Breast epithelium (tissue), 4 donors: Measurements from ENCODE around the gene USP21. TPM values are rescaled to one million over a fixed set of nuclear protein-coding genes. Genes with fewer than 3 reads are reported as not detected.
A peak's percentile ranks its signal among the peaks of the same experiment; 100 is the strongest.

Source experiments
- DNase-seq, 2 donors: peaks; one replicate each; pipeline ENCODE4 v3.0.0-alpha.2; 2019; ENCODE audit warnings: low spot score in 2 of 2
- H3K27ac ChIP-seq, 2 donors: fragments of 200-600 bp; sonication (generic) in 1 of 2; one replicate each; pipeline ENCODE4 v1.5.1; 2016 to 2019; ENCODE audit warnings: mild to moderate bottlenecking in 1 of 2
- H3K27me3 ChIP-seq, 2 donors: fragments of 200-600 bp; sonication (generic) in 1 of 2; one replicate each; pipeline versions ENCODE4 v1.5.1 to v1.6.0; 2017 to 2019; ENCODE audit warnings: control low read depth in 1 of 2, mild to moderate bottlenecking in 1 of 2
- H3K36me3 ChIP-seq: fragments of 200-600 bp; one replicate; pipeline ENCODE4 v1.5.1; 2019
- H3K4me1 ChIP-seq, 2 donors: fragments of 200-600 bp; sonication (generic); one replicate each; pipeline ENCODE4 v1.5.1; 2016 to 2019; ENCODE audit warnings: control low read depth in 1 of 2
- H3K4me3 ChIP-seq, 3 donors: fragments of 200-600 bp; sonication (generic); 1 replicate in 2 of 3; 2 replicates in 1 of 3; pipeline ENCODE4 v1.5.1; 2016 to 2019; ENCODE audit warnings: mild to moderate bottlenecking in 3 of 3, moderate library complexity in 2 of 3
- H3K9me3 ChIP-seq, 2 donors: fragments of 200-600 bp; sonication (generic) in 1 of 2; one replicate each; pipeline ENCODE4 v1.5.1; 2016 to 2019; ENCODE audit warnings: control low read depth in 1 of 2
- POLR2A ChIP-seq: fragments of 450-650 bp; IDR thresholded peaks from one replicate; pipeline ENCODE4 v1.6.1; 2016; ENCODE audit warnings: antibody characterized with exemption, mild to moderate bottlenecking, moderate library complexity
- POLR2AphosphoS5 ChIP-seq, 3 donors: sonication (generic); formaldehyde crosslinking; IDR thresholded peaks; one replicate each; pipeline ENCODE4 v1.6.1; 2017; ENCODE audit warnings: antibody characterized with exemption in 3 of 3
- intact Hi-C: fragments of 100-400 bp; cut with DNase I; formaldehyde crosslinking; loops from one replicate; pipeline ENCODE4 v1.15.1; 2023; ENCODE audit warnings: low total_unique reads
- total RNA-seq, 3 donors: library from RNA; depleted of rRNA; stranded (reverse); fragments of >200 nt; gene quantifications; one replicate each; pipeline ENCODE4 v1.1.0, GENCODE V29; 2016
- TF ChIP-seq, protein P1 (sequence below), 3 donors: fragments of 450-650 bp; IDR thresholded peaks; one replicate each; pipeline ENCODE4 v1.5.1; 2016 to 2017; ENCODE audit warnings: antibody characterized with exemption in 3 of 3, mild to moderate bottlenecking in 3 of 3, moderate library complexity in 3 of 3

The USP21 gene, protein sequence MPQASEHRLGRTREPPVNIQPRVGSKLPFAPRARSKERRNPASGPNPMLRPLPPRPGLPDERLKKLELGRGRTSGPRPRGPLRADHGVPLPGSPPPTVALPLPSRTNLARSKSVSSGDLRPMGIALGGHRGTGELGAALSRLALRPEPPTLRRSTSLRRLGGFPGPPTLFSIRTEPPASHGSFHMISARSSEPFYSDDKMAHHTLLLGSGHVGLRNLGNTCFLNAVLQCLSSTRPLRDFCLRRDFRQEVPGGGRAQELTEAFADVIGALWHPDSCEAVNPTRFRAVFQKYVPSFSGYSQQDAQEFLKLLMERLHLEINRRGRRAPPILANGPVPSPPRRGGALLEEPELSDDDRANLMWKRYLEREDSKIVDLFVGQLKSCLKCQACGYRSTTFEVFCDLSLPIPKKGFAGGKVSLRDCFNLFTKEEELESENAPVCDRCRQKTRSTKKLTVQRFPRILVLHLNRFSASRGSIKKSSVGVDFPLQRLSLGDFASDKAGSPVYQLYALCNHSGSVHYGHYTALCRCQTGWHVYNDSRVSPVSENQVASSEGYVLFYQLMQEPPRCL
- 10 to 100 TPM; 11.7 to 26.9 (median 24.9) TPM for total RNA-seq

DNA sequence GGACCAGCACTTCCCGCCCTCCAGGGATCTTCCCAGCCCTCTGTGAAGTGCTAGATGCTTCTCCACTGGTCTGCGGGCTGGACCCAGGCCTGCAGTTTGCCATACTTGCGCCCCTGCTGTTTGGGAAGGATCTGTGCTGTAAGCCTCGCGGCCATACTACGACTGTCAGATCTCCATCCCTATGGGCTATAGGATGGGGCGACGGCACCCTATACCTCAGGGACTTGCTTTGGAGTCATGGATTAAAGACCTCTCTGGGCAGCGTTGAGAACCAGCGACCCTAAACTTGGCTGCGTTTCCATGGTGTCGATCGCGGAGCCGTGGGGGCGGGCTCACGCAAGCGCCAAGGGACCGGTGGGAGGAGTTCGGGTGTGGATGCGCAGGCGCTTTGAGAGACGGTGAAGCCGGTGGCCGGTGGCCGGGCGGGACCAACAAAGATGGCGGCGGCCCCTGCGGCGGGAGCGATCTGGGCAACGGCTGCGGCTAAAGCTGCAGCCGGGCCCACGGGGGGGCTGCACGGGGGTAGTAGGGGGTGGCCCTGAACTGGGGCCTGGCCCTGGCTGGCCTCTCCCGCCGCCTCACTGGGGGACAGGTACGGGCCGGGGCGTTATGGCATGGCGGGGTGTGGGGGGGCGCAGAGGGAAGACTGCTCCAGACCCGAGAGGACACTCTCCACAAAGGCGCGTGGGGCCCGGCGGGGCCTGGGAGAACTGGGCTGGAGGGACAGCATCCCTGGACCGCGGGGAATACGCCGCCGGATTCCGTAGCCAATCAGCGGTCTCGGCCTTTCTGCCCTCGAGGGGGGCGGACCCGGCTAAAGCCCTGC lies at the start of gene USP21:
Gene USP21 (plus strand): TSS at position 414 of the 826 bp plus-strand sequence. CDS start 1,141 bp downstream, outside the sequence.
- Histone ChIP-seq H3K27ac (peak within 1 kb of the TSS; percentile 87 to 91), H3K4me1 (peaks cover 7 to 14% of the 10 kb centered on the region in 2 donors), H3K27me3 (no peaks in the 10 kb centered on the region), H3K9me3 (no peaks in the 10 kb centered on the region), H3K4me3 (peak within 1 kb of the TSS; percentile 77 to 93 (median 79)), H3K36me3 (no peaks in the 10 kb centered on the region)
- DNase-seq = peak; percentile 90 to 94
- TF ChIP-seq POLR2AphosphoS5 (IDR thresholded peaks at IDR 0.05) (peak; percentile 72 to 94 (median 75)), POLR2A (peak; percentile 63)
- TF ChIP-seq, protein P1, sequence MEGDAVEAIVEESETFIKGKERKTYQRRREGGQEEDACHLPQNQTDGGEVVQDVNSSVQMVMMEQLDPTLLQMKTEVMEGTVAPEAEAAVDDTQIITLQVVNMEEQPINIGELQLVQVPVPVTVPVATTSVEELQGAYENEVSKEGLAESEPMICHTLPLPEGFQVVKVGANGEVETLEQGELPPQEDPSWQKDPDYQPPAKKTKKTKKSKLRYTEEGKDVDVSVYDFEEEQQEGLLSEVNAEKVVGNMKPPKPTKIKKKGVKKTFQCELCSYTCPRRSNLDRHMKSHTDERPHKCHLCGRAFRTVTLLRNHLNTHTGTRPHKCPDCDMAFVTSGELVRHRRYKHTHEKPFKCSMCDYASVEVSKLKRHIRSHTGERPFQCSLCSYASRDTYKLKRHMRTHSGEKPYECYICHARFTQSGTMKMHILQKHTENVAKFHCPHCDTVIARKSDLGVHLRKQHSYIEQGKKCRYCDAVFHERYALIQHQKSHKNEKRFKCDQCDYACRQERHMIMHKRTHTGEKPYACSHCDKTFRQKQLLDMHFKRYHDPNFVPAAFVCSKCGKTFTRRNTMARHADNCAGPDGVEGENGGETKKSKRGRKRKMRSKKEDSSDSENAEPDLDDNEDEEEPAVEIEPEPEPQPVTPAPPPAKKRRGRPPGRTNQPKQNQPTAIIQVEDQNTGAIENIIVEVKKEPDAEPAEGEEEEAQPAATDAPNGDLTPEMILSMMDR (IDR thresholded peaks at IDR 0.05) = peak in 2 of 3 donors; percentile 44 to 47
- intact Hi-C loops = no loop called here

DNA sequence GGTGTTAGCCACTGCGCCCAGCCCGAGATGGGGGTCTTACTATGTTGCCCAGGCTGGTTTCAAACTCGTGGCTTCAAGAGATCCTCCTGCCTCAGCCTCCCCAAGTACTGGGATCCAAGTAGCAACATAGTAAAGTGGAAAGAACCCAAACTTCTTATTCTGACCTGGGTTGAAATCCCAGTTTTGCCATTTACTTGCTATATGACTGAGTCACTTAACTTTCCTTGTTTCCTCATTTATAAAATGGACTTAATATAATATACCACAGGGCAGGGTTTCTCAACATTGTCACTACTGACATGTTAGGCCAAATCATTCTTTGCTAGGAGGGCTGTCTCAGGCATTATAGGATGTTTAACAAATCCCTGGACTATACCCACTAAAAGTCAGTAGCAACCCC lies 48.2 kb upstream of the USP21 start:
- no peak overlapping the region for H3K27ac ChIP-seq
- H3K36me3 ChIP-seq = no peaks in the 10 kb centered on the region
- intact Hi-C loops = loop anchor here (10.0 kb wide), 1 partner anchor 386 kb away; no protein-coding TSS in a partner anchor
- H3K27me3 ChIP-seq = no peaks in the 10 kb centered on the region
- no peaks in the 10 kb centered on the region for H3K9me3 ChIP-seq
- H3K4me1 ChIP-seq = no peaks in the 10 kb centered on the region
- DNase-seq = no peak
- H3K4me3 ChIP-seq = no peak overlapping the region
- TF ChIP-seq POLR2AphosphoS5 (IDR thresholded peaks at IDR 0.05) (no peak), POLR2A (no peak)
- TF ChIP-seq, protein P1 (IDR thresholded peaks at IDR 0.05) = no peak

DNA sequence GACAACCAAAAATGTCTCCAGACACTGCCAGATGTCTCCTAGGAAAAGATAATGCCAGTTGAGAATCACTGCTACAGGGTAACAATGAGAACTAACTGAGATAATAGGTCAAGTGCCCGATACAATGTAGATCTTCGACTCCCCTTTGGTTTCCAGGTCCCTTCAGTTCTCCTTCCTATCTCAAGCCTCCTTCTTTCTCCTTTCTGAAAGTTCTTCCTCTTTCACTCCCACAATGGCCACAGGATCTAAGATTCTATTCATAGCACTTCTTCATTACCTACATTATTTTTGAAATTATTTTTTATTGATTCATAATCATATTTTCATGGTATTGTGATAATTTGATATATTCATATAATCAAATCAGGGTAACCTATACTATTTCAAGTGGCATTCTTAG lies 47.8 kb upstream of the USP21 start:
- H3K4me3 ChIP-seq = no peak overlapping the region
- H3K9me3 ChIP-seq = no peaks in the 10 kb centered on the region
- H3K27ac ChIP-seq = no peak overlapping the region
- no peaks in the 10 kb centered on the region for H3K27me3 ChIP-seq
- peaks cover 0 to under 1% of the 10 kb centered on the region in 2 donors for H3K4me1 ChIP-seq
- no peaks in the 10 kb centered on the region for H3K36me3 ChIP-seq
- TF ChIP-seq POLR2A = no peak
- TF ChIP-seq, protein P1 (IDR thresholded peaks at IDR 0.05) = no peak
- no peak for TF ChIP-seq POLR2AphosphoS5 (IDR thresholded peaks at IDR 0.05)
- no peak for DNase-seq
- intact Hi-C loops = loop anchor here (10.0 kb wide), 1 partner anchor 387 kb away; no protein-coding TSS in a partner anchor

DNA sequence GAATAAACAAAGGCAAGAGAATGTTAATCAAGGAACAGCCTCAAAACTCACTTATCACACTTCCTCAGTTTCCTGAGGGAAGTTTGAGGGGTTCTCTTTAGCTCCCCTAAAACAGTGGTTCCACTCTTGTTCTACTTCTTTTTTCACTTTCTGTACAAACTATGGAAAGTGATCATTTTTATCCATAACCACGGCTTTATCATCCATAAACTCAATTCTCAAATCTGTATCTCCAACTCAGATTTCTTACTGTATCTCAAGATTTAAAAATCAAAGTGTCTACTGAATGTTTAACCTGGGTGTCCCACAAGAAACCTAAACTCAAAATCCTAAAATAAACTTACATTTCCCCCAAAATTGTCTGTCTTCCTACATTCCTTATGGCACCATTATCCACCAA lies 45.4 kb upstream of the USP21 start:
- DNase-seq = no peak
- Histone ChIP-seq H3K27ac (no peak overlapping the region), H3K9me3 (no peaks in the 10 kb centered on the region), H3K36me3 (no peaks in the 10 kb centered on the region), H3K4me1 (peaks cover under 1 to 13% of the 10 kb centered on the region in 2 donors), H3K4me3 (no peak overlapping the region), H3K27me3 (no peaks in the 10 kb centered on the region)
- TF ChIP-seq POLR2A = no peak
- TF ChIP-seq, protein P1 (IDR thresholded peaks at IDR 0.05) = no peak
- TF ChIP-seq POLR2AphosphoS5 (IDR thresholded peaks at IDR 0.05) = no peak
- intact Hi-C loops = loop anchor here (10.0 kb wide), 1 partner anchor 389 kb away; no protein-coding TSS in a partner anchor
